ENCODE measurements around the gene LBX2. TPM values are rescaled to one million over a fixed set of nuclear protein-coding genes. Genes with fewer than 3 reads are reported as not detected.

LBX2 gene
- total RNA-seq, 1 experiment from 2014 or later: 11.4 TPM

GRCh38 chr2:74496997-74497776 is 2.2 kb downstream of the LBX2 start:
- Histone ChIP-seq H3K27me3 (replicated peaks; ENCODE audit: control insufficient read depth, insufficient read depth, low read length) (no peaks in the 10 kb centered on the region), H3K4me3 (ENCODE audit: low read depth, low read length) (peak overlapping the region; percentile 65), H3K9me3 (no peaks in the 10 kb centered on the region), H3K4me1 (peaks cover 42% of the 10 kb centered on the region), H3K36me3 (ENCODE audit: control insufficient read depth, insufficient read depth, low read length) (peaks cover 1% of the 10 kb centered on the region; the same call in 1 of the 2 replicates)
- DNase-seq: no peak
- Mint-ChIP-seq H3K27ac (ENCODE audit: unreplicated experiment) (no peak overlapping the region), H3K36me3 (ENCODE audit: insufficient read depth, unreplicated experiment) (peaks cover 30% of the 10 kb centered on the region), H3K4me1 (ENCODE audit: low read depth, unreplicated experiment) (peaks cover 11% of the 10 kb centered on the region), H3K9me3 (ENCODE audit: unreplicated experiment) (no peaks in the 10 kb centered on the region), H3K4me3 (ENCODE audit: unreplicated experiment) (peak overlapping the region; percentile 96), H3K27me3 (ENCODE audit: insufficient read depth, unreplicated experiment) (no peaks in the 10 kb centered on the region)
- ChIA-PET CTCF (interaction anchor here (0.6 kb wide), 1 partner anchor 14 kb away, joined by 3 read pairs; the partner anchor contains the start of genes CCDC142 and TTC31), POLR2A (no interaction called here)
- intact Hi-C loops (cut with micrococcal nuclease; ENCODE audit: unreplicated experiment): no loop called here
- no peak for TF ChIP-seq CTCF (IDR thresholded peaks at IDR 0.05; ENCODE audit: insufficient read depth in 1 of 2, low read depth in 1 of 2, low read length in 1 of 2, severe bottlenecking in 1 of 2, unreplicated experiment in 1 of 2)
- no TSS peak for BruUV-seq (replicated peaks)

GRCh38 chr2:74495440-74495839 is 4.0 kb downstream of the LBX2 start:
- Mint-ChIP-seq H3K27me3 (ENCODE audit: insufficient read depth, unreplicated experiment) (no peaks in the 10 kb centered on the region), H3K27ac (ENCODE audit: unreplicated experiment) (no peak overlapping the region), H3K4me1 (ENCODE audit: low read depth, unreplicated experiment) (no peaks in the 10 kb centered on the region), H3K9me3 (ENCODE audit: unreplicated experiment) (no peaks in the 10 kb centered on the region), H3K4me3 (ENCODE audit: unreplicated experiment) (no peak overlapping the region), H3K36me3 (ENCODE audit: insufficient read depth, unreplicated experiment) (peaks cover 44% of the 10 kb centered on the region)
- Histone ChIP-seq H3K9me3 (no peaks in the 10 kb centered on the region), H3K4me1 (peaks cover 35% of the 10 kb centered on the region), H3K4me3 (ENCODE audit: low read depth, low read length) (no peak overlapping the region), H3K36me3 (ENCODE audit: control insufficient read depth, insufficient read depth, low read length) (peaks cover 3% of the 10 kb centered on the region; the same call in 1 of the 2 replicates), H3K27me3 (replicated peaks; ENCODE audit: control insufficient read depth, insufficient read depth, low read length) (no peaks in the 10 kb centered on the region)
- intact Hi-C loops (cut with micrococcal nuclease; ENCODE audit: unreplicated experiment): no loop called here
- CTCF ChIA-PET: no interaction called here
- POLR2A ChIA-PET: interaction anchor here (0.9 kb wide), 1 partner anchor 37 kb away, joined by 3 read pairs; the partner anchor contains the start of gene WBP1
- BruUV-seq (replicated peaks): no TSS peak
- TF ChIP-seq CTCF (IDR thresholded peaks at IDR 0.05; ENCODE audit: insufficient read depth in 1 of 2, low read depth in 1 of 2, low read length in 1 of 2, severe bottlenecking in 1 of 2, unreplicated experiment in 1 of 2): no peak
- no peak for DNase-seq

GRCh38 chr2:74493546-74493945 is 5.9 kb downstream of the LBX2 start:
- H3K4me3 Mint-ChIP-seq (ENCODE audit: unreplicated experiment): no peak overlapping the region
- no peak overlapping the region for H3K4me3 ChIP-seq (ENCODE audit: low read depth, low read length)
- H3K27ac Mint-ChIP-seq (ENCODE audit: unreplicated experiment): no peak overlapping the region
- no peaks in the 10 kb centered on the region for H3K9me3 ChIP-seq
- H3K36me3 Mint-ChIP-seq (ENCODE audit: insufficient read depth, unreplicated experiment): peaks cover 42% of the 10 kb centered on the region
- H3K36me3 ChIP-seq (ENCODE audit: control insufficient read depth, insufficient read depth, low read length): peaks cover 3% of the 10 kb centered on the region; the same call in 1 of the 2 replicates
- BruUV-seq (replicated peaks): no TSS peak
- intact Hi-C loops (cut with micrococcal nuclease; ENCODE audit: unreplicated experiment): no loop called here
- ChIA-PET CTCF (interaction anchor here (0.6 kb wide), 1 partner anchor 11 kb away, joined by 3 read pairs; the partner anchor contains the start of genes CCDC142 and TTC31), POLR2A (interaction anchor here (1.2 kb wide), 1 partner anchor 51 kb away, joined by 4 read pairs; no protein-coding TSS in a partner anchor)
- H3K4me1 Mint-ChIP-seq (ENCODE audit: low read depth, unreplicated experiment): peaks cover 10% of the 10 kb centered on the region
- DNase-seq: no peak
- H3K27me3 Mint-ChIP-seq (ENCODE audit: insufficient read depth, unreplicated experiment): no peaks in the 10 kb centered on the region
- TF ChIP-seq CTCF (IDR thresholded peaks at IDR 0.05; ENCODE audit: insufficient read depth in 1 of 2, low read depth in 1 of 2, low read length in 1 of 2, severe bottlenecking in 1 of 2, unreplicated experiment in 1 of 2): no peak
- peaks cover 41% of the 10 kb centered on the region for H3K4me1 ChIP-seq
- no peaks in the 10 kb centered on the region for H3K27me3 ChIP-seq (replicated peaks; ENCODE audit: control insufficient read depth, insufficient read depth, low read length)
- H3K9me3 Mint-ChIP-seq (ENCODE audit: unreplicated experiment): no peaks in the 10 kb centered on the region
